DOHH2 (cell line): ENCODE data around the gene KIF13A.

ENCODE experiments used
- H3F3A ChIP-seq: fragments of 200-600 bp; sonication (generic), shearing (Covaris generic); 2 replicates; pipeline ENCODE4 v1.6.0; 2016; ENCODE audit warnings: antibody characterized with exemption, mild to moderate bottlenecking; ENCODE audit not compliant: control insufficient read depth, insufficient read depth
- H3K27ac ChIP-seq: fragments of 200-600 bp; sonication (generic); 2 replicates; pipeline ENCODE4 v1.5.1; 2014; ENCODE audit warnings: low read depth, mild to moderate bottlenecking, low read length, moderate library complexity
- H3K27me3 ChIP-seq: fragments of 200-600 bp; sonication (generic); 2 replicates; pipeline ENCODE4 v1.6.1; 2014; ENCODE audit warnings: mild to moderate bottlenecking, low read length, mixed read lengths; ENCODE audit not compliant: control insufficient read depth
- H3K36me3 ChIP-seq: fragments of 200-600 bp; sonication (generic); 2 replicates; pipeline ENCODE4 v1.6.1; 2014; ENCODE audit warnings: mild to moderate bottlenecking, low read length, moderate library complexity, mixed read lengths; ENCODE audit not compliant: control insufficient read depth
- H3K4me1 ChIP-seq: fragments of 200-600 bp; sonication (generic); 2 replicates; pipeline ENCODE4 v1.6.1; 2014; ENCODE audit warnings: mild to moderate bottlenecking, low read length, mixed read lengths; ENCODE audit not compliant: control insufficient read depth
- H3K4me2 ChIP-seq: fragments of 200-600 bp; sonication (generic); 2 replicates; pipeline ENCODE4 v1.6.0; 2014; ENCODE audit warnings: mild to moderate bottlenecking, low read length, moderate library complexity
- H3K4me3 ChIP-seq: fragments of 200-600 bp; sonication (generic); 2 replicates; pipeline ENCODE4 v1.5.1; 2014; ENCODE audit warnings: mild to moderate bottlenecking, low read length, mixed read lengths
- H3K79me2 ChIP-seq: fragments of 200-600 bp; sonication (generic); 2 replicates; pipeline ENCODE4 v1.6.1; 2014; ENCODE audit warnings: mild to moderate bottlenecking, low read length, mixed read lengths; ENCODE audit not compliant: control insufficient read depth
- H3K9me2 ChIP-seq: fragments of 200-600 bp; sonication (generic); replicated peaks from 2 replicates; pipeline ENCODE4 v1.6.1; 2014; ENCODE audit warnings: mild to moderate bottlenecking, low read length, mixed read lengths; ENCODE audit not compliant: control insufficient read depth
- H3K9me3 ChIP-seq: fragments of 200-600 bp; sonication (generic); 2 replicates; pipeline ENCODE4 v1.6.1; 2014; ENCODE audit warnings: antibody characterized with exemption, low read length, mixed read lengths; ENCODE audit not compliant: control insufficient read depth, insufficient read depth
- H4K20me1 ChIP-seq: fragments of 200-600 bp; sonication (generic); 2 replicates; pipeline ENCODE4 v1.6.0; 2014; ENCODE audit warnings: low read depth, mild to moderate bottlenecking, antibody characterized with exemption, low read length, moderate library complexity; ENCODE audit not compliant: control insufficient read depth, insufficient read depth
- CTCF ChIP-seq: fragments of 200-600 bp; sonication (generic); IDR thresholded peaks from one replicate; pipeline ENCODE4 v1.5.1; 2014; ENCODE audit warnings: antibody characterized with exemption, mild to moderate bottlenecking, low read depth, low read length; ENCODE audit not compliant: poor library complexity, severe bottlenecking
- EZH2phosphoT487 ChIP-seq: fragments of 200-600 bp; sonication (generic); IDR thresholded peaks from 2 replicates; pipeline ENCODE4 v1.6.1; 2017; ENCODE audit warnings: borderline replicate concordance, mild to moderate bottlenecking, antibody characterized with exemption, low read length, moderate library complexity, mixed read lengths

The KIF13A gene

GRCh38 chr6:17771609-17772008, 215.8 kb downstream of the KIF13A start:
- TF ChIP-seq EZH2phosphoT487: no peak
- no peak for TF ChIP-seq CTCF
- no peaks in the 10 kb centered on the region for H4K20me1 ChIP-seq
- H3K4me3 ChIP-seq: no peak overlapping the region
- no peak overlapping the region for H3K4me2 ChIP-seq
- H3K9me2 ChIP-seq: no peaks in the 10 kb centered on the region
- no peaks in the 10 kb centered on the region for H3K9me3 ChIP-seq
- no peaks in the 10 kb centered on the region for H3K36me3 ChIP-seq
- H3F3A ChIP-seq: no peaks in the 10 kb centered on the region
- H3K4me1 ChIP-seq: no peaks in the 10 kb centered on the region
- no peaks in the 10 kb centered on the region for H3K27me3 ChIP-seq
- no peak overlapping the region for H3K27ac ChIP-seq
- no peaks in the 10 kb centered on the region for H3K79me2 ChIP-seq

- TF ChIP-seq EZH2phosphoT487: no peak
- TF ChIP-seq CTCF: no peak
- Histone ChIP-seq H3K36me3 (no peaks in the 10 kb centered on the region), H3K4me1 (no peaks in the 10 kb centered on the region), H3F3A (no peaks in the 10 kb centered on the region), H3K9me3 (no peaks in the 10 kb centered on the region), H3K9me2 (no peaks in the 10 kb centered on the region), H3K4me3 (no peak overlapping the region), H3K27ac (no peak overlapping the region), H3K79me2 (no peaks in the 10 kb centered on the region), H4K20me1 (no peaks in the 10 kb centered on the region), H3K4me2 (no peak overlapping the region), H3K27me3 (peaks cover 4% of the 10 kb centered on the region; the same call in 1 of the 2 replicates)
These were observed 218.6 kb downstream of the KIF13A start for GRCh38 chr6:17768881-17769280.

GRCh38 chr6:17768388-17768787, 219.0 kb downstream of the KIF13A start:
- no peaks in the 10 kb centered on the region for H3K9me2 ChIP-seq
- peaks cover 4% of the 10 kb centered on the region; the same call in 1 of the 2 replicates for H3K27me3 ChIP-seq
- H3K4me3 ChIP-seq: no peak overlapping the region
- no peaks in the 10 kb centered on the region for H3K79me2 ChIP-seq
- H4K20me1 ChIP-seq: no peaks in the 10 kb centered on the region
- H3K27ac ChIP-seq: no peak overlapping the region
- H3K9me3 ChIP-seq: no peaks in the 10 kb centered on the region
- H3K36me3 ChIP-seq: no peaks in the 10 kb centered on the region
- TF ChIP-seq EZH2phosphoT487 (no peak), CTCF (no peak)
- no peaks in the 10 kb centered on the region for H3F3A ChIP-seq
- H3K4me2 ChIP-seq: no peak overlapping the region
- H3K4me1 ChIP-seq: no peaks in the 10 kb centered on the region

GRCh38 chr6:17762651-17763050, 224.8 kb downstream of the KIF13A start:
- Histone ChIP-seq H4K20me1 (no peaks in the 10 kb centered on the region), H3F3A (no peaks in the 10 kb centered on the region), H3K4me3 (no peak overlapping the region), H3K36me3 (no peaks in the 10 kb centered on the region), H3K9me2 (no peaks in the 10 kb centered on the region), H3K79me2 (no peaks in the 10 kb centered on the region), H3K4me2 (no peak overlapping the region), H3K27me3 (peaks cover 9% of the 10 kb centered on the region), H3K9me3 (no peaks in the 10 kb centered on the region), H3K27ac (no peak overlapping the region), H3K4me1 (no peaks in the 10 kb centered on the region)
- TF ChIP-seq CTCF (no peak), EZH2phosphoT487 (no peak)
